GM12878 (cell line): ENCODE measurements around the gene CHMP6. TPM values are rescaled to one million over a fixed set of nuclear protein-coding genes. Genes with fewer than 3 reads are reported as not detected.

Experiments
- ATAC-seq: fragments of 200-7000 bp; cut with Tn5 transposase; 3 replicates; pipeline ENCODE4 v1.9.1; 2020; ENCODE audit warnings: mild to moderate bottlenecking, moderate library complexity
- BruUV-seq: library from RNA; stranded (reverse); fragments of 400-500 nt; replicated peaks from 2 replicates; lab custom pipeline; 2021; lab: Mats Ljungman, UMichigan
- CTCF ChIA-PET: fragments of 300-600 bp; sonication (Branson Sonifier 250); formaldehyde crosslinking; extraction: SDS; loops from one replicate; lab custom pipeline; 2021; ENCODE audit warnings: inconsistent platforms; lab: Yijun Ruan, JAX
- POLR2A ChIA-PET: fragments of 350-600 bp; formaldehyde crosslinking; extraction: SDS; loops from one replicate; lab custom pipeline; 2021; ENCODE audit warnings: inconsistent platforms; lab: Charles Lee
- RAD21 ChIA-PET: fragments of 300-600 bp; sonication (Branson Sonifier 250); formaldehyde crosslinking; loops from one replicate; lab custom pipeline; 2023; ENCODE audit warnings: antibody characterized with exemption; ENCODE audit not compliant: unreplicated experiment; lab: Charles Lee
- SMC1A ChIA-PET: fragments of 300-600 bp; sonication (Branson Sonifier 250); formaldehyde crosslinking; loops from one replicate; lab custom pipeline; 2023; ENCODE audit not compliant: unreplicated experiment, uncharacterized antibody; lab: Charles Lee
- DNase-seq: peaks from one replicate; pipeline ENCODE4 v3.0.0-alpha.2; 2011; ENCODE audit warnings: low read depth, low spot score
- FAIRE-seq: peaks from 3 replicates; lab custom pipeline; 2011; peaks lifted over from hg19 to GRCh38; lab: Jason Lieb, UNC
- H2AFZ ChIP-seq: 2 replicates; pipeline ENCODE4 v1.6.0; 2011; ENCODE audit warnings: low read depth, low read length, control low read depth; ENCODE audit not compliant: control insufficient read depth
- H3K27ac ChIP-seq: 2 replicates; pipeline ENCODE4 v1.5.1; 2011; ENCODE audit warnings: control low read depth; ENCODE audit not compliant: control insufficient read depth, insufficient read depth
- H3K27me3 ChIP-seq, 2 experiments: replicated peaks in 1 of 2; 2 replicates each; pipeline versions ENCODE4 v1.6.0 to v1.6.1; 2011; ENCODE audit warnings: low read length in 1 of 2; ENCODE audit not compliant: control insufficient read depth in 2 of 2, insufficient read depth in 2 of 2
- H3K36me3 ChIP-seq, 2 experiments: 2 replicates each; pipeline ENCODE4 v1.5.1; 2011; ENCODE audit warnings: low read length in 1 of 2; ENCODE audit not compliant: control insufficient read depth in 2 of 2, insufficient read depth in 2 of 2
- H3K4me1 ChIP-seq: 2 replicates; pipeline ENCODE4 v1.6.1; 2011; ENCODE audit warnings: mild to moderate bottlenecking, low read length, moderate library complexity, mixed read lengths; ENCODE audit not compliant: control insufficient read depth, insufficient read depth
- H3K4me2 ChIP-seq: 2 replicates; pipeline ENCODE4 v1.6.0; 2011; ENCODE audit warnings: control low read depth; ENCODE audit not compliant: control insufficient read depth, insufficient read depth
- H3K4me3 ChIP-seq: fragments of 200-600 bp; sonication (generic); 2 replicates; pipeline ENCODE4 v1.5.1; 2016
- H3K79me2 ChIP-seq: 2 replicates; pipeline ENCODE4 v1.6.0; 2011; ENCODE audit warnings: low read length; ENCODE audit not compliant: control insufficient read depth, insufficient read depth
- H3K9ac ChIP-seq: 2 replicates; pipeline ENCODE4 v1.8.0; 2011; ENCODE audit warnings: low read length, control low read depth, mixed read lengths; ENCODE audit not compliant: control insufficient read depth, insufficient read depth
- H3K9me3 ChIP-seq: replicated peaks from 3 replicates; pipeline ENCODE4 v1.5.1; 2011; ENCODE audit warnings: mild to moderate bottlenecking, low read length; ENCODE audit not compliant: control insufficient read depth, insufficient read depth
- H4K20me1 ChIP-seq: 2 replicates; pipeline ENCODE4 v1.6.0; 2011; ENCODE audit not compliant: control insufficient read depth, insufficient read depth
- IKZF2 ChIP-seq, 2 experiments: fragments of 450-650 bp; IDR thresholded peaks; 2 replicates each; pipeline ENCODE4 v1.6.1; 2017; ENCODE audit warnings: mild to moderate bottlenecking in 2 of 2, moderate library complexity in 2 of 2
- MTA2 ChIP-seq: fragments of 450-650 bp; IDR thresholded peaks from 2 replicates; pipeline ENCODE4 v1.6.1; 2016; ENCODE audit warnings: low read depth, mild to moderate bottlenecking, moderate library complexity
- RCOR1 ChIP-seq: conservative IDR thresholded peaks from 2 replicates; pipeline ENCODE4 v1.6.1; 2012; ENCODE audit warnings: low read depth, low read length, improper control_type of control experiment
- SMAD1 ChIP-seq: fragments of 450-650 bp; IDR thresholded peaks from 2 replicates; pipeline ENCODE4 v1.6.1; 2018; ENCODE audit warnings: mild to moderate bottlenecking, low read depth; ENCODE audit not compliant: partially characterized antibody
- SMARCA5 ChIP-seq: fragments of 450-650 bp; IDR thresholded peaks from 2 replicates; pipeline ENCODE4 v1.6.1; 2017; ENCODE audit warnings: mild to moderate bottlenecking
- WRNIP1 ChIP-seq: IDR thresholded peaks from 2 replicates; pipeline ENCODE4 v1.6.1; 2011; ENCODE audit warnings: low read depth, low read length, improper control_type of control experiment, borderline replicate concordance
- ZZZ3 ChIP-seq: IDR thresholded peaks from 2 replicates; pipeline ENCODE4 v1.6.1; 2011; ENCODE audit warnings: low read depth; ENCODE audit not compliant: control insufficient read depth, insufficient read length
- WGBS: methylation state at CpG from one replicate; pipeline ENCODE4 v1.1.6; 2016; ENCODE audit warnings: low lambda C conversion rate; ENCODE audit not compliant: insufficient replicate concordance, insufficient coverage; ENCODE audit errors: missing lambda C conversion rate; 5-methylcytosine and 5-hydroxymethylcytosine counted together
- in situ Hi-C: fragments of 300-500 bp; cut with MboI; formaldehyde crosslinking; loops from 9 replicates; pipeline ENCODE4 v1.14.3; 2018; ENCODE audit warnings: mixed read lengths
- intact Hi-C: fragments of 100-400 bp; cut with micrococcal nuclease; formaldehyde crosslinking; loops from one replicate; pipeline ENCODE4 v1.14.2; 2022; ENCODE audit not compliant: unreplicated experiment
- polyA plus RNA-seq, 11 experiments: library from polyadenylated mRNA; depleted of rRNA in 4 of 11; unstranded in 6 of 11; stranded (reverse) in 5 of 11; fragments of >200 nt; fragmentation: Nextera tagmentation in 4 of 11; fragmentation: Illumina TruSeq in 1 of 11; extraction: Ambion mirVana in 4 of 11; extraction: Trizol in 1 of 11; gene quantifications; 1 replicate in 1 of 11; 2 replicates in 10 of 11; pipeline versions ENCODE4 v1.2.1 to v1.2.3, GENCODE V29; 2011 to 2016; ENCODE audit warnings: inconsistent platforms in 2 of 11, missing spikeins in 2 of 11, low read depth in 1 of 11
- total RNA-seq, 4 experiments: library from RNA; depleted of rRNA in 3 of 4; stranded (reverse); fragments of >200 nt in 3 of 4; fragmentation: Illumina TruSeq in 1 of 4; extraction: Trizol in 1 of 4; gene quantifications; 2 replicates each; pipeline versions ENCODE4 v1.2.1 to v1.2.3, GENCODE V29; 2013 to 2021
- TF ChIP-seq, protein P1 (sequence below): fragments of 450-650 bp; IDR thresholded peaks from 2 replicates; pipeline ENCODE4 v1.6.1; 2017; ENCODE audit warnings: borderline replicate concordance
- TF ChIP-seq, protein P2 (sequence below): fragments of 450-650 bp; conservative IDR thresholded peaks from 2 replicates; pipeline ENCODE4 v1.6.1; 2017; ENCODE audit warnings: mild to moderate bottlenecking, moderate library complexity
- TF ChIP-seq, protein P3 (sequence below): fragments of 450-650 bp; formaldehyde crosslinking; IDR thresholded peaks from 2 replicates; pipeline ENCODE4 v1.5.0; 2022; ENCODE audit warnings: mild to moderate bottlenecking, missing genetic modification characterization
- TF ChIP-seq, protein P4 (sequence below): fragments of 450-650 bp; IDR thresholded peaks from 2 replicates; pipeline ENCODE4 v1.6.1; 2017; ENCODE audit warnings: mild to moderate bottlenecking
- TF ChIP-seq, protein P5 (sequence below): fragments of 450-650 bp; formaldehyde crosslinking; IDR thresholded peaks from 2 replicates; pipeline ENCODE4 v1.4.0; 2020; ENCODE audit warnings: mild to moderate bottlenecking, moderate library complexity

CHMP6 gene
- total and polyA plus RNA-seq, 10 of the 15 experiments (the other 5 are each of a cell fraction or from before 2014, with no cell fraction given), result 0.21 to 37.9 (median 14.7) TPM

GRCh38 chr17:81042606-81043005 is 51.0 kb downstream of the CHMP6 start:
- CTCF ChIA-PET, result interaction anchor here (1.0 kb wide), 1 partner anchor 55 kb away, joined by 3 read pairs; no protein-coding TSS in a partner anchor
- in situ Hi-C loops (no loop called here), intact Hi-C loops (no loop called here)
- Histone ChIP-seq H3K4me3 (no peak overlapping the region), H4K20me1 (no peaks in the 10 kb centered on the region), H2AFZ (no peak overlapping the region), H3K4me1 (no peaks in the 10 kb centered on the region), H3K27ac (no peak overlapping the region), H3K36me3 (no peaks in the 10 kb centered on the region), H3K9me3 (no peaks in the 10 kb centered on the region), H3K27me3 (no peaks in the 10 kb centered on the region; a peak in 1 of 4 replicates), H3K4me2 (no peak overlapping the region), H3K9ac (no peak overlapping the region), H3K79me2 (no peaks in the 10 kb centered on the region)
- no peak for FAIRE-seq
- POLR2A ChIA-PET, result no interaction called here
- RAD21 ChIA-PET, result no interaction called here
- SMC1A ChIA-PET, result no interaction called here
- no TSS peak for BruUV-seq
- ATAC-seq, result no peak
- DNase-seq, result no peak
- 67% methylated on average over 8 of the region's 9 CpGs for WGBS
- no peak for TF ChIP-seq MTA2
- no peak for TF ChIP-seq ZZZ3
- TF ChIP-seq SMAD1, result no peak
- TF ChIP-seq, protein P1, sequence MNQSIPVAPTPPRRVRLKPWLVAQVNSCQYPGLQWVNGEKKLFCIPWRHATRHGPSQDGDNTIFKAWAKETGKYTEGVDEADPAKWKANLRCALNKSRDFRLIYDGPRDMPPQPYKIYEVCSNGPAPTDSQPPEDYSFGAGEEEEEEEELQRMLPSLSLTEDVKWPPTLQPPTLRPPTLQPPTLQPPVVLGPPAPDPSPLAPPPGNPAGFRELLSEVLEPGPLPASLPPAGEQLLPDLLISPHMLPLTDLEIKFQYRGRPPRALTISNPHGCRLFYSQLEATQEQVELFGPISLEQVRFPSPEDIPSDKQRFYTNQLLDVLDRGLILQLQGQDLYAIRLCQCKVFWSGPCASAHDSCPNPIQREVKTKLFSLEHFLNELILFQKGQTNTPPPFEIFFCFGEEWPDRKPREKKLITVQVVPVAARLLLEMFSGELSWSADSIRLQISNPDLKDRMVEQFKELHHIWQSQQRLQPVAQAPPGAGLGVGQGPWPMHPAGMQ, result no peak
- TF ChIP-seq IKZF2 (IDR thresholded peaks at IDR 0.05), result no peak
- no peak for TF ChIP-seq RCOR1
- TF ChIP-seq, protein P2, sequence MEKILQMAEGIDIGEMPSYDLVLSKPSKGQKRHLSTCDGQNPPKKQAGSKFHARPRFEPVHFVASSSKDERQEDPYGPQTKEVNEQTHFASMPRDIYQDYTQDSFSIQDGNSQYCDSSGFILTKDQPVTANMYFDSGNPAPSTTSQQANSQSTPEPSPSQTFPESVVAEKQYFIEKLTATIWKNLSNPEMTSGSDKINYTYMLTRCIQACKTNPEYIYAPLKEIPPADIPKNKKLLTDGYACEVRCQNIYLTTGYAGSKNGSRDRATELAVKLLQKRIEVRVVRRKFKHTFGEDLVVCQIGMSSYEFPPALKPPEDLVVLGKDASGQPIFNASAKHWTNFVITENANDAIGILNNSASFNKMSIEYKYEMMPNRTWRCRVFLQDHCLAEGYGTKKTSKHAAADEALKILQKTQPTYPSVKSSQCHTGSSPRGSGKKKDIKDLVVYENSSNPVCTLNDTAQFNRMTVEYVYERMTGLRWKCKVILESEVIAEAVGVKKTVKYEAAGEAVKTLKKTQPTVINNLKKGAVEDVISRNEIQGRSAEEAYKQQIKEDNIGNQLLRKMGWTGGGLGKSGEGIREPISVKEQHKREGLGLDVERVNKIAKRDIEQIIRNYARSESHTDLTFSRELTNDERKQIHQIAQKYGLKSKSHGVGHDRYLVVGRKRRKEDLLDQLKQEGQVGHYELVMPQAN, result no peak
- no peak for TF ChIP-seq SMARCA5
- TF ChIP-seq, protein P3, sequence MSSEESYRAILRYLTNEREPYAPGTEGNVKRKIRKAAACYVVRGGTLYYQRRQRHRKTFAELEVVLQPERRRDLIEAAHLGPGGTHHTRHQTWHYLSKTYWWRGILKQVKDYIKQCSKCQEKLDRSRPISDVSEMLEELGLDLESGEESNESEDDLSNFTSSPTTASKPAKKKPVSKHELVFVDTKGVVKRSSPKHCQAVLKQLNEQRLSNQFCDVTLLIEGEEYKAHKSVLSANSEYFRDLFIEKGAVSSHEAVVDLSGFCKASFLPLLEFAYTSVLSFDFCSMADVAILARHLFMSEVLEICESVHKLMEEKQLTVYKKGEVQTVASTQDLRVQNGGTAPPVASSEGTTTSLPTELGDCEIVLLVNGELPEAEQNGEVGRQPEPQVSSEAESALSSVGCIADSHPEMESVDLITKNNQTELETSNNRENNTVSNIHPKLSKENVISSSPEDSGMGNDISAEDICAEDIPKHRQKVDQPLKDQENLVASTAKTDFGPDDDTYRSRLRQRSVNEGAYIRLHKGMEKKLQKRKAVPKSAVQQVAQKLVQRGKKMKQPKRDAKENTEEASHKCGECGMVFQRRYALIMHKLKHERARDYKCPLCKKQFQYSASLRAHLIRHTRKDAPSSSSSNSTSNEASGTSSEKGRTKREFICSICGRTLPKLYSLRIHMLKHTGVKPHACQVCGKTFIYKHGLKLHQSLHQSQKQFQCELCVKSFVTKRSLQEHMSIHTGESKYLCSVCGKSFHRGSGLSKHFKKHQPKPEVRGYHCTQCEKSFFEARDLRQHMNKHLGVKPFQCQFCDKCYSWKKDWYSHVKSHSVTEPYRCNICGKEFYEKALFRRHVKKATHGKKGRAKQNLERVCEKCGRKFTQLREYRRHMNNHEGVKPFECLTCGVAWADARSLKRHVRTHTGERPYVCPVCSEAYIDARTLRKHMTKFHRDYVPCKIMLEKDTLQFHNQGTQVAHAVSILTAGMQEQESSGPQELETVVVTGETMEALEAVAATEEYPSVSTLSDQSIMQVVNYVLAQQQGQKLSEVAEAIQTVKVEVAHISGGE, result no peak
- TF ChIP-seq, protein P4, sequence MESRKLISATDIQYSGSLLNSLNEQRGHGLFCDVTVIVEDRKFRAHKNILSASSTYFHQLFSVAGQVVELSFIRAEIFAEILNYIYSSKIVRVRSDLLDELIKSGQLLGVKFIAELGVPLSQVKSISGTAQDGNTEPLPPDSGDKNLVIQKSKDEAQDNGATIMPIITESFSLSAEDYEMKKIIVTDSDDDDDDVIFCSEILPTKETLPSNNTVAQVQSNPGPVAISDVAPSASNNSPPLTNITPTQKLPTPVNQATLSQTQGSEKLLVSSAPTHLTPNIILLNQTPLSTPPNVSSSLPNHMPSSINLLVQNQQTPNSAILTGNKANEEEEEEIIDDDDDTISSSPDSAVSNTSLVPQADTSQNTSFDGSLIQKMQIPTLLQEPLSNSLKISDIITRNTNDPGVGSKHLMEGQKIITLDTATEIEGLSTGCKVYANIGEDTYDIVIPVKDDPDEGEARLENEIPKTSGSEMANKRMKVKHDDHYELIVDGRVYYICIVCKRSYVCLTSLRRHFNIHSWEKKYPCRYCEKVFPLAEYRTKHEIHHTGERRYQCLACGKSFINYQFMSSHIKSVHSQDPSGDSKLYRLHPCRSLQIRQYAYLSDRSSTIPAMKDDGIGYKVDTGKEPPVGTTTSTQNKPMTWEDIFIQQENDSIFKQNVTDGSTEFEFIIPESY, result no peak
- TF ChIP-seq WRNIP1, result no peak
- TF ChIP-seq, protein P5, sequence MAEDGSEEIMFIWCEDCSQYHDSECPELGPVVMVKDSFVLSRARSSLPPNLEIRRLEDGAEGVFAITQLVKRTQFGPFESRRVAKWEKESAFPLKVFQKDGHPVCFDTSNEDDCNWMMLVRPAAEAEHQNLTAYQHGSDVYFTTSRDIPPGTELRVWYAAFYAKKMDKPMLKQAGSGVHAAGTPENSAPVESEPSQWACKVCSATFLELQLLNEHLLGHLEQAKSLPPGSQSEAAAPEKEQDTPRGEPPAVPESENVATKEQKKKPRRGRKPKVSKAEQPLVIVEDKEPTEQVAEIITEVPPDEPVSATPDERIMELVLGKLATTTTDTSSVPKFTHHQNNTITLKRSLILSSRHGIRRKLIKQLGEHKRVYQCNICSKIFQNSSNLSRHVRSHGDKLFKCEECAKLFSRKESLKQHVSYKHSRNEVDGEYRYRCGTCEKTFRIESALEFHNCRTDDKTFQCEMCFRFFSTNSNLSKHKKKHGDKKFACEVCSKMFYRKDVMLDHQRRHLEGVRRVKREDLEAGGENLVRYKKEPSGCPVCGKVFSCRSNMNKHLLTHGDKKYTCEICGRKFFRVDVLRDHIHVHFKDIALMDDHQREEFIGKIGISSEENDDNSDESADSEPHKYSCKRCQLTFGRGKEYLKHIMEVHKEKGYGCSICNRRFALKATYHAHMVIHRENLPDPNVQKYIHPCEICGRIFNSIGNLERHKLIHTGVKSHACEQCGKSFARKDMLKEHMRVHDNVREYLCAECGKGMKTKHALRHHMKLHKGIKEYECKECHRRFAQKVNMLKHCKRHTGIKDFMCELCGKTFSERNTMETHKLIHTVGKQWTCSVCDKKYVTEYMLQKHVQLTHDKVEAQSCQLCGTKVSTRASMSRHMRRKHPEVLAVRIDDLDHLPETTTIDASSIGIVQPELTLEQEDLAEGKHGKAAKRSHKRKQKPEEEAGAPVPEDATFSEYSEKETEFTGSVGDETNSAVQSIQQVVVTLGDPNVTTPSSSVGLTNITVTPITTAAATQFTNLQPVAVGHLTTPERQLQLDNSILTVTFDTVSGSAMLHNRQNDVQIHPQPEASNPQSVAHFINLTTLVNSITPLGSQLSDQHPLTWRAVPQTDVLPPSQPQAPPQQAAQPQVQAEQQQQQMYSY, result no peak
